ENCODE measurements around the gene MYLK4.

MYLK4 gene

GRCh38 chr6:2730353-2731107 lies 20.2 kb downstream of the MYLK4 start:
- Mint-ChIP-seq H3K9me3 (no peaks in the 10 kb centered on the region), H3K4me3 (no peak overlapping the region), H3K27me3 (peaks cover 22% of the 10 kb centered on the region), H3K27ac (no peak overlapping the region), H3K36me3 (no peaks in the 10 kb centered on the region), H3K4me1 (no peaks in the 10 kb centered on the region)
- no peak for DNase-seq
- CTCF ChIA-PET = no interaction called here

- no peak for DNase-seq
- CTCF ChIA-PET = no interaction called here
- H3K27me3 Mint-ChIP-seq = peaks cover 26% of the 10 kb centered on the region
- no peak overlapping the region for H3K4me3 Mint-ChIP-seq
- H3K27ac Mint-ChIP-seq = no peak overlapping the region
- no peaks in the 10 kb centered on the region for H3K9me3 Mint-ChIP-seq
- no peaks in the 10 kb centered on the region for H3K4me1 Mint-ChIP-seq
- H3K36me3 Mint-ChIP-seq = no peaks in the 10 kb centered on the region
These were observed 20.8 kb downstream of the MYLK4 start for GRCh38 chr6:2729921-2730320.

- DNase-seq = no peak
- CTCF ChIA-PET = interaction anchor here (1.1 to 1.4 kb wide), 2 partner anchors 12 to 23 kb away, joined by 3 to 4 read pairs; no protein-coding TSS in a partner anchor
- H3K4me1 Mint-ChIP-seq = no peaks in the 10 kb centered on the region
These were observed 24.6 kb downstream of the MYLK4 start for GRCh38 chr6:2725999-2726567.

GRCh38 chr6:2725364-2725988 lies 25.2 kb downstream of the MYLK4 start:
- Mint-ChIP-seq H3K36me3 (no peaks in the 10 kb centered on the region), H3K4me1 (no peaks in the 10 kb centered on the region), H3K9me3 (peaks cover 2% of the 10 kb centered on the region), H3K27ac (no peak overlapping the region), H3K27me3 (peaks cover 19% of the 10 kb centered on the region), H3K4me3 (no peak overlapping the region)
- DNase-seq = no peak
- CTCF ChIA-PET = interaction anchor here (1.1 to 1.4 kb wide), 2 partner anchors 13 to 24 kb away, joined by 3 to 4 read pairs; no protein-coding TSS in a partner anchor

More at GRCh38 chr6:2725999-2726567, 24.6 kb downstream of the MYLK4 start:
- H3K27ac Mint-ChIP-seq = no peak overlapping the region
- H3K4me3 Mint-ChIP-seq = no peak overlapping the region
- H3K36me3 Mint-ChIP-seq = no peaks in the 10 kb centered on the region
- peaks cover 19% of the 10 kb centered on the region for H3K27me3 Mint-ChIP-seq
- peaks cover 2% of the 10 kb centered on the region for H3K9me3 Mint-ChIP-seq

GRCh38 chr6:2721219-2721618 lies 29.5 kb downstream of the MYLK4 start:
- Mint-ChIP-seq H3K4me1 (no peaks in the 10 kb centered on the region), H3K27ac (no peak overlapping the region), H3K36me3 (no peaks in the 10 kb centered on the region), H3K27me3 (peaks cover 16% of the 10 kb centered on the region), H3K4me3 (no peak overlapping the region), H3K9me3 (peaks cover 2% of the 10 kb centered on the region)
- no peak for DNase-seq
- CTCF ChIA-PET = no interaction called here

- Mint-ChIP-seq H3K27me3 (peaks cover 9% of the 10 kb centered on the region), H3K9me3 (peaks cover 2% of the 10 kb centered on the region), H3K36me3 (no peaks in the 10 kb centered on the region), H3K4me3 (no peak overlapping the region), H3K4me1 (no peaks in the 10 kb centered on the region), H3K27ac (no peak overlapping the region)
- CTCF ChIA-PET = interaction anchor here (1.0 to 1.3 kb wide), 3 partner anchors 9 to 30 kb away, joined by 4 to 5 read pairs (median 4); no protein-coding TSS in a partner anchor
- DNase-seq = no peak
These were observed 31.6 kb downstream of the MYLK4 start for GRCh38 chr6:2719093-2719455.

GRCh38 chr6:2718334-2719092 lies 32.2 kb downstream of the MYLK4 start:
- H3K27me3 Mint-ChIP-seq = peaks cover 8% of the 10 kb centered on the region

GRCh38 chr6:2716936-2717700 lies 33.6 kb downstream of the MYLK4 start:
- H3K9me3 Mint-ChIP-seq = no peaks in the 10 kb centered on the region
- no peak overlapping the region for H3K4me3 Mint-ChIP-seq
- H3K4me1 Mint-ChIP-seq = no peaks in the 10 kb centered on the region
- DNase-seq = no peak
- H3K27me3 Mint-ChIP-seq = peaks cover 5% of the 10 kb centered on the region
- CTCF ChIA-PET = no interaction called here
- H3K36me3 Mint-ChIP-seq = no peaks in the 10 kb centered on the region
- H3K27ac Mint-ChIP-seq = no peak overlapping the region

More at GRCh38 chr6:2718334-2719092, 32.2 kb downstream of the MYLK4 start:
- Mint-ChIP-seq H3K4me3 (no peak overlapping the region), H3K36me3 (no peaks in the 10 kb centered on the region), H3K27ac (no peak overlapping the region), H3K4me1 (no peaks in the 10 kb centered on the region), H3K9me3 (peaks cover 2% of the 10 kb centered on the region)
- DNase-seq = no peak
- CTCF ChIA-PET = interaction anchor here (1.0 to 1.3 kb wide), 3 partner anchors 8 to 31 kb away, joined by 4 to 5 read pairs (median 4); no protein-coding TSS in a partner anchor

GRCh38 chr6:2715737-2716136 lies 35.0 kb downstream of the MYLK4 start:
- H3K27ac Mint-ChIP-seq = no peak overlapping the region
- CTCF ChIA-PET = no interaction called here
- H3K4me1 Mint-ChIP-seq = no peaks in the 10 kb centered on the region
- DNase-seq = no peak
- no peak overlapping the region for H3K4me3 Mint-ChIP-seq
- peaks cover 5% of the 10 kb centered on the region for H3K27me3 Mint-ChIP-seq
- no peaks in the 10 kb centered on the region for H3K36me3 Mint-ChIP-seq
- H3K9me3 Mint-ChIP-seq = peaks cover 2% of the 10 kb centered on the region

GRCh38 chr6:2714111-2714895 lies 36.4 kb downstream of the MYLK4 start:
- H3K9me3 Mint-ChIP-seq = peaks cover 6% of the 10 kb centered on the region
- CTCF ChIA-PET = interaction anchor here (1.6 kb wide), 1 partner anchor 36 kb away, joined by 4 read pairs; the partner anchor contains the start of gene MYLK4
- H3K4me1 Mint-ChIP-seq = no peaks in the 10 kb centered on the region
- no peaks in the 10 kb centered on the region for H3K36me3 Mint-ChIP-seq
- no peak for DNase-seq
- H3K4me3 Mint-ChIP-seq = no peak overlapping the region
- peaks cover 6% of the 10 kb centered on the region for H3K27me3 Mint-ChIP-seq
- H3K27ac Mint-ChIP-seq = no peak overlapping the region

GRCh38 chr6:2713473-2714110 lies 37.1 kb downstream of the MYLK4 start:
- peaks cover 11% of the 10 kb centered on the region for H3K27me3 Mint-ChIP-seq
- no peaks in the 10 kb centered on the region for H3K4me1 Mint-ChIP-seq
- no peak overlapping the region for H3K4me3 Mint-ChIP-seq
- no peak for DNase-seq
- no peaks in the 10 kb centered on the region for H3K36me3 Mint-ChIP-seq
- CTCF ChIA-PET = interaction anchor here (1.6 kb wide), 1 partner anchor 37 kb away, joined by 4 read pairs; the partner anchor contains the start of gene MYLK4
- H3K27ac Mint-ChIP-seq = no peak overlapping the region
- peaks cover 6% of the 10 kb centered on the region for H3K9me3 Mint-ChIP-seq

GRCh38 chr6:2712102-2712501 lies 38.6 kb downstream of the MYLK4 start:
- CTCF ChIA-PET = no interaction called here
- Mint-ChIP-seq H3K9me3 (peaks cover 6% of the 10 kb centered on the region), H3K27ac (no peak overlapping the region), H3K4me1 (no peaks in the 10 kb centered on the region), H3K4me3 (no peak overlapping the region), H3K27me3 (peaks cover 11% of the 10 kb centered on the region), H3K36me3 (no peaks in the 10 kb centered on the region)
- no peak for DNase-seq
